ENCODE measurements around the gene RFT1.

RFT1 gene

DNA sequence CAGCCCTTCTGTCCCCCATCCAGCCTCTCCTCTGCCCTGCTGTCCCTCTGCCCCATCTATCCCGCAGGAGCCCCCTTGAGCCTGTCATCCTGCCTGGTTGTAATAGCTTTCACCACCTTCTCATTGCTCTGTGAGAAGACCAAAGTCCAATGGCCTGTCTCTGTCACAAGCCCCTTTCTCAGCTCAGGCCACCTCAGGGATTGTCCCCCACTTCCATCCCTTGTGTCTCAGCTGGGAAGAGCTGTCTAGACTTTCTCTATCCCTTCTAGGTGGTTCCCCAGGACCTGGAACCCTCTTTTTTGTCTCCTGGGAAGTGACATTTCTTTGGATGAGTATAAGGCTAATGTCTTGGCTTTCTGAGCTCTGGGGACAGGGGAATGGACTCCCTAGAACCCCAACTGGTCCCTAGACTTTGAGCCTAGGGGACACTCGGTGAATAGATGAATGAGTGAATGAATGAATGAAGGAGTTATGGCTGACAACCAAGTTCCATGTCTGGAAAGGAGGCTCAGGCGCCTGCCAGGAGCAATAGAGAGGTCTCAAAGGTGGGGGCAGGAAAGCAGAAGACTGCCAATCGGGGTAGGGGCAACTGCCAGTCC, 29.9 kb upstream of the RFT1 start:
- TF ChIP-seq EZH2phosphoT487 (IDR thresholded peaks at IDR 0.05; ENCODE audit: low read depth) = no peak
- TF ChIP-seq, protein P1, sequence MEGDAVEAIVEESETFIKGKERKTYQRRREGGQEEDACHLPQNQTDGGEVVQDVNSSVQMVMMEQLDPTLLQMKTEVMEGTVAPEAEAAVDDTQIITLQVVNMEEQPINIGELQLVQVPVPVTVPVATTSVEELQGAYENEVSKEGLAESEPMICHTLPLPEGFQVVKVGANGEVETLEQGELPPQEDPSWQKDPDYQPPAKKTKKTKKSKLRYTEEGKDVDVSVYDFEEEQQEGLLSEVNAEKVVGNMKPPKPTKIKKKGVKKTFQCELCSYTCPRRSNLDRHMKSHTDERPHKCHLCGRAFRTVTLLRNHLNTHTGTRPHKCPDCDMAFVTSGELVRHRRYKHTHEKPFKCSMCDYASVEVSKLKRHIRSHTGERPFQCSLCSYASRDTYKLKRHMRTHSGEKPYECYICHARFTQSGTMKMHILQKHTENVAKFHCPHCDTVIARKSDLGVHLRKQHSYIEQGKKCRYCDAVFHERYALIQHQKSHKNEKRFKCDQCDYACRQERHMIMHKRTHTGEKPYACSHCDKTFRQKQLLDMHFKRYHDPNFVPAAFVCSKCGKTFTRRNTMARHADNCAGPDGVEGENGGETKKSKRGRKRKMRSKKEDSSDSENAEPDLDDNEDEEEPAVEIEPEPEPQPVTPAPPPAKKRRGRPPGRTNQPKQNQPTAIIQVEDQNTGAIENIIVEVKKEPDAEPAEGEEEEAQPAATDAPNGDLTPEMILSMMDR (IDR thresholded peaks at IDR 0.05; ENCODE audit: low read depth, low read length) = no peak
- Histone ChIP-seq H3K27ac (ENCODE audit: low read length) (no peak overlapping the region), H3K4me3 (ENCODE audit: low read length) (peak overlapping the region; percentile 92), H3K79me2 (ENCODE audit: low read length) (peaks cover 39% of the 10 kb centered on the region), H3K4me1 (ENCODE audit: low read length) (peaks cover 35% of the 10 kb centered on the region), H3K4me2 (ENCODE audit: low read length) (peak overlapping the region; percentile 72), H4K20me1 (ENCODE audit: insufficient read depth, low read length) (peaks cover 31% of the 10 kb centered on the region), H3K27me3 (ENCODE audit: low read depth, low read length) (peaks cover 7% of the 10 kb centered on the region), H3K9me3 (ENCODE audit: insufficient read depth, low read length) (no peaks in the 10 kb centered on the region), H3K36me3 (replicated peaks; ENCODE audit: low read depth, low read length) (peaks cover 9% of the 10 kb centered on the region), H2AFZ (ENCODE audit: low read depth, low read length) (no peak overlapping the region), H3K9ac (ENCODE audit: low read length) (peak overlapping the region; percentile 69)

DNA sequence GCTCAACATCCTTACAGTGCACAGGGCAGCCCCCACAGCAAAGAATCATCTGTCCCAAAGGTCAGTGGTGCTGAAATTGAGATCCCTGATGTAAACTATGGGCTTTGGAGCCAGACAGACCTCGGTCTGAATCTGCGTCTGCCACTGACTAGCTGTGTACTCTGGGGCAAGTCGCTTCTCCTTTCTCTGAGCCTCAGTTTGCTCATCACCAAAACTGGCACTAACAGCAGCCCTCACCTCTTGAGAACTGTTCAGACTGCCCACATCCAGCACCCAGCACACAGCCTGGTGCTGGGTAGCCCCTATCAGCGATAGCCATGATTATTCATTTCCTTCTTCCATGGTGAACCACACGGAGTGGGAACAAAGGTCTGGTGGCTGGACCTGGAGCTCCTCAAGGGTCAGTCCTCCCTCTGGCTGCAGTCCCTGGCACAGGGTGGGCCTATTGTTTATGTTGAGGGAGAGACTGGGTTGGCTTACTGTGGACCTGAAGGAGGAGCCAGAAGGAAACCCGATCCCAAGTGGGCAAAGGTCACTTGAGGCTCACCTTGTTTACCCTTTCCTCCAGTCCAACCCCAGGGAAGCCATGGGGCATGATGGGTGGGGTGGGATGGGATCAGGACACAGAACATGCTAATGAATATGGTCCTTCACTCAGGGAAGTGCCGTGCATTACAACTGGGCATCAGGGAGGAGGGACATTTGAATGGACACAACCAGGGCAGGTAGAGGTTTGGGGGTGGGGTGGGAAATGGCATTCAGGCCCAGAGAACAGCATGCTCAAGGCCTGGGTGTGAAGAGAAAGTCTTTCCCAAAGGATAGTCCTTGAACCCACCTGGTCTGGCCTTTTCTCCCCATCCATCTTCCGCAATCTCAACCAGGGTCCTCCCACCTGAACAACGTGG, 29.2 kb upstream of the RFT1 start:
- H3K36me3 ChIP-seq (replicated peaks; ENCODE audit: low read depth, low read length) = peaks cover 7% of the 10 kb centered on the region
- peaks cover 32% of the 10 kb centered on the region for H3K79me2 ChIP-seq (ENCODE audit: low read length)
- no peak overlapping the region for H3K4me3 ChIP-seq (ENCODE audit: low read length)
- no peak overlapping the region for H3K27ac ChIP-seq (ENCODE audit: low read length)
- no peak overlapping the region for H3K9ac ChIP-seq (ENCODE audit: low read length)
- H3K27me3 ChIP-seq (ENCODE audit: low read depth, low read length) = peaks cover 7% of the 10 kb centered on the region
- peak overlapping the region; percentile 3; the same call in 1 of the 2 replicates for H3K4me2 ChIP-seq (ENCODE audit: low read length)
- H3K4me1 ChIP-seq (ENCODE audit: low read length) = peaks cover 35% of the 10 kb centered on the region
- H3K9me3 ChIP-seq (ENCODE audit: insufficient read depth, low read length) = no peaks in the 10 kb centered on the region
- TF ChIP-seq, protein P1 (IDR thresholded peaks at IDR 0.05; ENCODE audit: low read depth, low read length) = no peak
- TF ChIP-seq EZH2phosphoT487 (IDR thresholded peaks at IDR 0.05; ENCODE audit: low read depth) = no peak
- H2AFZ ChIP-seq (ENCODE audit: low read depth, low read length) = no peak overlapping the region
- H4K20me1 ChIP-seq (ENCODE audit: insufficient read depth, low read length) = peaks cover 24% of the 10 kb centered on the region

DNA sequence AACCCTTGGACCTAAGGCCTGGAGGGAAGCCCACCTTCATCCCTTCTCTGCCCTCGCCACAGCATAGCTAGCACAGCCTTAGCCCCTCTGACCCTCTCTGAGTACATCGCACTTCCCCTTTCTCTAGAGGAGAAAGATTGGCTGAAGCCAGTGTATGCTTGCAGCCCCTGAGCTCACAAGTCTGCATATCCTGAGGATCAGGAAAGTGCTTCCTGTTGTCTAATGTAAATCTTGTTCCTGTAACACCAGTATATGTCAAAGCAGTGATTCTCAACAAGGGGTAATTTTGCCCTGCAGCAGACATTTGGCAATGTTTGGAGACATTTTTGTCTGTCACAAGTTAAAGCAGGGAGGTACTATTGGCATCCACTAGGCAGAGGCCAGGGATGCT, 28.5 kb upstream of the RFT1 start:
- no peak for TF ChIP-seq EZH2phosphoT487 (IDR thresholded peaks at IDR 0.05; ENCODE audit: low read depth)
- TF ChIP-seq, protein P1 (IDR thresholded peaks at IDR 0.05; ENCODE audit: low read depth, low read length) = no peak
- no peak overlapping the region for H3K9ac ChIP-seq (ENCODE audit: low read length)

DNA sequence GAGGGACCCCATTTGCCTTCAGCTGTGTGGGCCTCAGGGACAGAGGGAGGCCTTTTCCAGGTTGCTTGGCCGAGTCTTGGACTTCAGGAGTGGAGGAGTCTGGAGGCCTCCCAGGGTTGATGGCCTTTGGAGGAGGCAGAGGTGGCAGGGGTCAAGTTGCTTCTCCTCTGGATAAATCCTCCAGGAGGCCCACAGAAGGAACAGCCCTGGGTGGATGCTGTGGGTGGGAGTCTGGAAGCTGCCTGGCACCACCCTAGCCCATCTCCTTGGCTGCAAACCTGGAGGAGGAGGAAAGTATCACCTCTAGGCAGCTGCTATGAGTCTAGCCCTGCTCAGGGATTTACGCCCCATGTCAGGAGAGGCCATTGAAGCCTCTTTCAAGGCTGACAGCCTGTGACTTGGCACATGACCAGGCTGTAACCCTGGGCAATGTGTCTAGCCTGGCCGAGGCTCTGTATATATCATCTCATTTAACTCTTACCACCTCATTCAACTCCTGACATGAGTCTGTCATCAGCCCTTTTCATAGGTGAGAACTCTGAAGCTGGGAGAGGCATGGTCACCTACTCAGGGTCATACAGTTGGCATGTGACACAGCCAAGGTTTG, 27.8 kb upstream of the RFT1 start:
- Histone ChIP-seq H3K9ac (ENCODE audit: low read length) (no peak overlapping the region), H3K36me3 (replicated peaks; ENCODE audit: low read depth, low read length) (no peaks in the 10 kb centered on the region), H2AFZ (ENCODE audit: low read depth, low read length) (no peak overlapping the region), H4K20me1 (ENCODE audit: insufficient read depth, low read length) (peaks cover 11% of the 10 kb centered on the region), H3K27ac (ENCODE audit: low read length) (no peak overlapping the region), H3K27me3 (ENCODE audit: low read depth, low read length) (peaks cover 14% of the 10 kb centered on the region), H3K4me1 (ENCODE audit: low read length) (peaks cover 29% of the 10 kb centered on the region), H3K9me3 (ENCODE audit: insufficient read depth, low read length) (no peaks in the 10 kb centered on the region), H3K79me2 (ENCODE audit: low read length) (peaks cover 19% of the 10 kb centered on the region), H3K4me2 (ENCODE audit: low read length) (no peak overlapping the region), H3K4me3 (ENCODE audit: low read length) (no peak overlapping the region)
- TF ChIP-seq EZH2phosphoT487 (IDR thresholded peaks at IDR 0.05; ENCODE audit: low read depth) = no peak
- TF ChIP-seq, protein P1 (IDR thresholded peaks at IDR 0.05; ENCODE audit: low read depth, low read length) = no peak

More for the DNA sequence above, 28.5 kb upstream of the RFT1 start:
- Histone ChIP-seq H3K79me2 (ENCODE audit: low read length) (peaks cover 25% of the 10 kb centered on the region), H3K4me1 (ENCODE audit: low read length) (peaks cover 35% of the 10 kb centered on the region), H3K9me3 (ENCODE audit: insufficient read depth, low read length) (no peaks in the 10 kb centered on the region), H3K36me3 (replicated peaks; ENCODE audit: low read depth, low read length) (peaks cover 3% of the 10 kb centered on the region), H3K27me3 (ENCODE audit: low read depth, low read length) (peaks cover 8% of the 10 kb centered on the region), H2AFZ (ENCODE audit: low read depth, low read length) (no peak overlapping the region), H3K4me3 (ENCODE audit: low read length) (no peak overlapping the region), H3K27ac (ENCODE audit: low read length) (no peak overlapping the region), H3K4me2 (ENCODE audit: low read length) (0 out of 2 replicates have a peak overlapping the region, but pooled peaks have one; percentile 3), H4K20me1 (ENCODE audit: insufficient read depth, low read length) (peaks cover 18% of the 10 kb centered on the region)

All from OCI-LY3 (cell line).